ENCODE results near the gene FCER1G. TPM values are rescaled to one million over a fixed set of nuclear protein-coding genes. Genes with fewer than 3 reads are reported as not detected.

Gene FCER1G
- total RNA-seq, 1 experiment from 2014 or later: not detected

DNA sequence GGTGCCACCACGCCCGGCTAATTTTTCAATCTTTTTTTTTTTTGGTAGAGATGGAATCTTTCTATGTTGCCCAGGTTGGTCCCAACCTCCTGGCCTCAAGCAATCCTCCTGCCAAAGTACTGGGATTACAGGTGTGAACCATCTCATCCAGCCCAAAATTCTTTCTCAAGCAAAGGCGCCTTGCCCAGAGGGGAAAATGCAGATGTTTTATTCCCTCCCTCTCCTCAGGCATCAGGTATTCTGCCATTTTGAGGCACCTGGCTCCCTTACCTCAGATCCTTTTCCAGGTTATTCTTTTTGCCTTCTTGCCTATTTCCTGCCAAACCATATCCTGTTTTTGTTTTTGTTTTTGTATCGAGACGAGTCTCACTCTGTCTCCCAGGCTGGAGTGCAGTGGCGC lies 26.7 kb upstream of the FCER1G start:
- Histone ChIP-seq H3K4me2 (no peak overlapping the region), H3K79me2 (ENCODE audit: low read depth) (no peaks in the 10 kb centered on the region), H4K20me1 (ENCODE audit: insufficient read depth) (no peaks in the 10 kb centered on the region), H3K27me3 (ENCODE audit: insufficient read depth, low read depth) (no peaks in the 10 kb centered on the region), H3K9me2 (ENCODE audit: insufficient read depth) (no peaks in the 10 kb centered on the region), H3K9me3 (ENCODE audit: insufficient read depth, low read depth) (no peaks in the 10 kb centered on the region), H3K27ac (no peak overlapping the region), H2AFZ (no peak overlapping the region), H3K4me3 (no peak overlapping the region), H3K4me1 (replicated peaks; ENCODE audit: insufficient read depth) (no peaks in the 10 kb centered on the region), H3F3A (ENCODE audit: insufficient read depth, low read depth) (no peaks in the 10 kb centered on the region), H3K36me3 (ENCODE audit: low read depth) (no peaks in the 10 kb centered on the region)
- TF ChIP-seq, protein P1, sequence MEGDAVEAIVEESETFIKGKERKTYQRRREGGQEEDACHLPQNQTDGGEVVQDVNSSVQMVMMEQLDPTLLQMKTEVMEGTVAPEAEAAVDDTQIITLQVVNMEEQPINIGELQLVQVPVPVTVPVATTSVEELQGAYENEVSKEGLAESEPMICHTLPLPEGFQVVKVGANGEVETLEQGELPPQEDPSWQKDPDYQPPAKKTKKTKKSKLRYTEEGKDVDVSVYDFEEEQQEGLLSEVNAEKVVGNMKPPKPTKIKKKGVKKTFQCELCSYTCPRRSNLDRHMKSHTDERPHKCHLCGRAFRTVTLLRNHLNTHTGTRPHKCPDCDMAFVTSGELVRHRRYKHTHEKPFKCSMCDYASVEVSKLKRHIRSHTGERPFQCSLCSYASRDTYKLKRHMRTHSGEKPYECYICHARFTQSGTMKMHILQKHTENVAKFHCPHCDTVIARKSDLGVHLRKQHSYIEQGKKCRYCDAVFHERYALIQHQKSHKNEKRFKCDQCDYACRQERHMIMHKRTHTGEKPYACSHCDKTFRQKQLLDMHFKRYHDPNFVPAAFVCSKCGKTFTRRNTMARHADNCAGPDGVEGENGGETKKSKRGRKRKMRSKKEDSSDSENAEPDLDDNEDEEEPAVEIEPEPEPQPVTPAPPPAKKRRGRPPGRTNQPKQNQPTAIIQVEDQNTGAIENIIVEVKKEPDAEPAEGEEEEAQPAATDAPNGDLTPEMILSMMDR (conservative IDR thresholded peaks at IDR 0.05): no peak
- TF ChIP-seq EZH2 (IDR thresholded peaks at IDR 0.05; ENCODE audit: low read depth): no peak
- CTCF ChIA-PET: interaction anchor here (0.7 kb wide), 1 partner anchor 12 kb away, joined by 3 read pairs; no protein-coding TSS in a partner anchor
- BruUV-seq (replicated peaks): no TSS peak
- DNase-seq: no peak
- intact Hi-C loops (cut with micrococcal nuclease; ENCODE audit: unreplicated experiment): no loop called here
- POLR2A ChIA-PET (ENCODE audit: unreplicated experiment): no interaction called here

- no TSS peak for BruUV-seq (replicated peaks)
- CTCF ChIA-PET: interaction anchor here (0.7 kb wide), 1 partner anchor 13 kb away, joined by 3 read pairs; no protein-coding TSS in a partner anchor
- Histone ChIP-seq H3F3A (ENCODE audit: insufficient read depth, low read depth) (no peaks in the 10 kb centered on the region), H4K20me1 (ENCODE audit: insufficient read depth) (no peaks in the 10 kb centered on the region), H3K4me3 (no peak overlapping the region), H3K36me3 (ENCODE audit: low read depth) (no peaks in the 10 kb centered on the region), H3K9me3 (ENCODE audit: insufficient read depth, low read depth) (no peaks in the 10 kb centered on the region), H3K27me3 (ENCODE audit: insufficient read depth, low read depth) (no peaks in the 10 kb centered on the region), H3K4me1 (replicated peaks; ENCODE audit: insufficient read depth) (no peaks in the 10 kb centered on the region), H3K27ac (no peak overlapping the region), H2AFZ (no peak overlapping the region), H3K9me2 (ENCODE audit: insufficient read depth) (no peaks in the 10 kb centered on the region), H3K4me2 (no peak overlapping the region), H3K79me2 (ENCODE audit: low read depth) (no peaks in the 10 kb centered on the region)
- DNase-seq: no peak
- intact Hi-C loops (cut with micrococcal nuclease; ENCODE audit: unreplicated experiment): no loop called here
- TF ChIP-seq EZH2 (IDR thresholded peaks at IDR 0.05; ENCODE audit: low read depth): no peak
- TF ChIP-seq, protein P1 (conservative IDR thresholded peaks at IDR 0.05): no peak
- POLR2A ChIA-PET (ENCODE audit: unreplicated experiment): no interaction called here
These were observed 26.1 kb upstream of the FCER1G start for GRCh38 chr1:161189036-161189435.

DNA sequence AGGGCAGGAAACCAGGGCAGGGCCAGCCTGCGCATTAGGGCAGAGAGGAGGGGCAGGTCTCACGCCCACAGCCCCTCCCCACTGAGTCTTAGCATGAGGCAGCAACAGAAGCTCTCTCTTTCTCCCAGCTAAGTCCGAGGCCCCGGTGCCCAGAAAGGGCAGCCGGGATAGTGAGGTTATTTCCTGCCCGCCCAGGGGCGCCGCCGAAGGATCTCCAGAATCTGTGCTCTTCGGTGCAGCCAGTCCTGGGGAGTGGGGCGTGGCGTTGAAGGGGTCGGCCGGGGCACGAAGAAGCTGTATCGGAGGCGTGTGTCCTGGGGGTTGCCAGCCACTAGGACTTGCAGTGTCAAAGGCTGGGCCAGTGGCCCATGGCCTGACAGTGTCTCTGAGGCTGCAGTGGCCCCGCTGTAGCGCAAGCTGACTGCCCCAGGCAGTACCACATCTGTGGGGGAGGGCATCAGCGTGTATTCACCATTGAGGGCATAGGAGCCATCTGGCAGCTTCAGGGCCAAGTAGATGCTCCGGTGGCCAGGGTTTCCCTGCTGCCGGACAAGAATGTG lies 24.1 kb upstream of the FCER1G start:
- no peak overlapping the region for H3K4me2 ChIP-seq
- CTCF ChIA-PET: no interaction called here
- POLR2A ChIA-PET (ENCODE audit: unreplicated experiment): no interaction called here
- no peaks in the 10 kb centered on the region for H3K36me3 ChIP-seq (ENCODE audit: low read depth)
- H3K4me3 ChIP-seq: no peak overlapping the region
- H3K9me2 ChIP-seq (ENCODE audit: insufficient read depth): no peaks in the 10 kb centered on the region
- no peak overlapping the region for H3K27ac ChIP-seq
- BruUV-seq (replicated peaks): no TSS peak
- H3K27me3 ChIP-seq (ENCODE audit: insufficient read depth, low read depth): no peaks in the 10 kb centered on the region
- DNase-seq: no peak
- no peak overlapping the region for H2AFZ ChIP-seq
- H3K4me1 ChIP-seq (replicated peaks; ENCODE audit: insufficient read depth): no peaks in the 10 kb centered on the region
- no peaks in the 10 kb centered on the region for H3K9me3 ChIP-seq (ENCODE audit: insufficient read depth, low read depth)
- no peaks in the 10 kb centered on the region for H3K79me2 ChIP-seq (ENCODE audit: low read depth)
- TF ChIP-seq EZH2 (IDR thresholded peaks at IDR 0.05; ENCODE audit: low read depth): no peak
- TF ChIP-seq, protein P1 (conservative IDR thresholded peaks at IDR 0.05): no peak
- no peaks in the 10 kb centered on the region for H3F3A ChIP-seq (ENCODE audit: insufficient read depth, low read depth)
- no peaks in the 10 kb centered on the region for H4K20me1 ChIP-seq (ENCODE audit: insufficient read depth)
- intact Hi-C loops (cut with micrococcal nuclease; ENCODE audit: unreplicated experiment): no loop called here

All from PC-9 (cell line).